MCF 10A (cell line): Measurements from ENCODE around the gene STMN1. TPM values are rescaled to one million over a fixed set of nuclear protein-coding genes. Genes with fewer than 3 reads are reported as not detected.

Experiments
- BruUV-seq: library from RNA; stranded (reverse); fragments of 400-500 nt; replicated peaks from 2 replicates; lab custom pipeline; 2021; lab: Mats Ljungman, UMichigan
- CTCF ChIA-PET: fragments of 300-600 bp; sonication (Branson Sonifier 250); formaldehyde crosslinking; extraction: SDS; loops from one replicate; lab custom pipeline; 2021; ENCODE audit warnings: antibody characterized with exemption, inconsistent platforms; lab: Yijun Ruan, JAX
- POLR2A ChIA-PET: fragments of 300-600, 350-650 bp; sonication (Branson Sonifier 250); formaldehyde crosslinking; extraction: SDS; loops from one replicate; lab custom pipeline; 2020; ENCODE audit warnings: antibody characterized with exemption, inconsistent platforms; lab: Yijun Ruan, JAX
- DNase-seq: peaks from one replicate; pipeline ENCODE4 v3.0.0-alpha.2; 2018; ENCODE audit not compliant: unreplicated experiment
- H3K27ac Mint-ChIP-seq: one replicate; pipeline ENCODE4 v1.8.0; 2022; ENCODE audit warnings: mild to moderate bottlenecking, low read depth, mixed read lengths; ENCODE audit not compliant: unreplicated experiment
- H3K27me3 Mint-ChIP-seq: one replicate; pipeline ENCODE4 v1.8.0; 2022; ENCODE audit warnings: mixed read lengths; ENCODE audit not compliant: insufficient read depth, unreplicated experiment
- H3K36me3 Mint-ChIP-seq: one replicate; pipeline ENCODE4 v1.8.0; 2022; ENCODE audit warnings: mild to moderate bottlenecking, moderate library complexity, mixed read lengths; ENCODE audit not compliant: insufficient read depth, unreplicated experiment
- H3K4me1 Mint-ChIP-seq: one replicate; pipeline ENCODE4 v1.8.0; 2022; ENCODE audit warnings: mixed read lengths; ENCODE audit not compliant: insufficient read depth, unreplicated experiment
- H3K4me3 Mint-ChIP-seq: one replicate; pipeline ENCODE4 v1.8.0; 2022; ENCODE audit warnings: mild to moderate bottlenecking, moderate library complexity, mixed read lengths; ENCODE audit not compliant: unreplicated experiment
- H3K9me3 Mint-ChIP-seq: one replicate; pipeline ENCODE4 v1.8.0; 2022; ENCODE audit warnings: mixed read lengths; ENCODE audit not compliant: unreplicated experiment
- CTCF ChIP-seq: fragments of 200-600 bp; IDR thresholded peaks from one replicate; pipeline ENCODE4 v1.8.0; 2022; ENCODE audit warnings: antibody characterized with exemption, mild to moderate bottlenecking; ENCODE audit not compliant: unreplicated experiment
- intact Hi-C: fragments of 100-400 bp; cut with micrococcal nuclease; formaldehyde crosslinking; loops from 2 replicates; pipeline ENCODE4 v1.14.1; 2022
- total RNA-seq: library from RNA; stranded (reverse); gene quantifications from 2 replicates; pipeline ENCODE4 v1.2.3, GENCODE V29; 2022

The STMN1 gene
- total RNA-seq, 1 experiment from 2014 or later: 137 TPM

- intact Hi-C loops: no loop called here
- no peak for DNase-seq
- POLR2A ChIA-PET: interaction anchor here (0.9 kb wide), 1 partner anchor 11 kb away, joined by 4 read pairs; no protein-coding TSS in a partner anchor
- BruUV-seq: no TSS peak
- no peak for TF ChIP-seq CTCF
- Mint-ChIP-seq H3K9me3 (no peaks in the 10 kb centered on the region), H3K36me3 (no peaks in the 10 kb centered on the region), H3K4me3 (no peak overlapping the region), H3K27ac (no peak overlapping the region), H3K4me1 (no peaks in the 10 kb centered on the region), H3K27me3 (no peaks in the 10 kb centered on the region)
- CTCF ChIA-PET: interaction anchor here (0.6 kb wide), 1 partner anchor 13 kb away, joined by 3 read pairs; no protein-coding TSS in a partner anchor
Observed at GRCh38 chr1:25917996-25918395, 11.8 kb upstream of the STMN1 start.

- H3K9me3 Mint-ChIP-seq: no peaks in the 10 kb centered on the region
- DNase-seq: no peak
- ChIA-PET CTCF (interaction anchor here (0.6 kb wide), 1 partner anchor 31 kb away, joined by 3 read pairs; no protein-coding TSS in a partner anchor), POLR2A (no interaction called here)
- intact Hi-C loops: no loop called here
- no peak overlapping the region for H3K4me3 Mint-ChIP-seq
- H3K4me1 Mint-ChIP-seq: peaks cover 7% of the 10 kb centered on the region
- no peak overlapping the region for H3K27ac Mint-ChIP-seq
- no peak for TF ChIP-seq CTCF
- H3K36me3 Mint-ChIP-seq: no peaks in the 10 kb centered on the region
- BruUV-seq: no TSS peak
- no peaks in the 10 kb centered on the region for H3K27me3 Mint-ChIP-seq
Observed at GRCh38 chr1:25916460-25916859, 10.2 kb upstream of the STMN1 start.

GRCh38 chr1:25914074-25914995 lies 8.1 kb upstream of the STMN1 start:
- no peaks in the 10 kb centered on the region for H3K36me3 Mint-ChIP-seq
- intact Hi-C loops: no loop called here
- no peak overlapping the region for H3K4me3 Mint-ChIP-seq
- ChIA-PET POLR2A (interaction anchor here (0.6 to 1.1 kb wide), 3 partner anchors 10 to 682 kb away, joined by 3 to 4 read pairs (median 3); partner anchors contain the start of gene SYF2), CTCF (interaction anchor here (1.2 to 1.8 kb wide), 2 partner anchors 12 to 83 kb away, joined by 3 to 5 read pairs; partner anchors contain the start of gene PAFAH2)
- TF ChIP-seq CTCF: no peak
- peaks cover 7% of the 10 kb centered on the region for H3K4me1 Mint-ChIP-seq
- no peak for DNase-seq
- H3K27ac Mint-ChIP-seq: no peak overlapping the region
- no TSS peak for BruUV-seq
- H3K9me3 Mint-ChIP-seq: no peaks in the 10 kb centered on the region
- H3K27me3 Mint-ChIP-seq: no peaks in the 10 kb centered on the region

GRCh38 chr1:25913206-25913605 lies 7.0 kb upstream of the STMN1 start:
- no peak for TF ChIP-seq CTCF
- BruUV-seq: no TSS peak
- Mint-ChIP-seq H3K27me3 (no peaks in the 10 kb centered on the region), H3K9me3 (no peaks in the 10 kb centered on the region), H3K4me1 (peaks cover 7% of the 10 kb centered on the region), H3K4me3 (no peak overlapping the region), H3K36me3 (no peaks in the 10 kb centered on the region), H3K27ac (no peak overlapping the region)
- DNase-seq: no peak
- intact Hi-C loops: no loop called here
- CTCF ChIA-PET: interaction anchor here (0.5 to 1.8 kb wide), 6 partner anchors 11 to 191 kb away, joined by 3 to 5 read pairs (median 3); partner anchors contain the start of gene PAFAH2
- POLR2A ChIA-PET: interaction anchor here (0.6 to 1.1 kb wide), 3 partner anchors 10 to 681 kb away, joined by 3 to 4 read pairs (median 3); partner anchors contain the start of gene SYF2
